ENCODE measurements around the gene ARHGAP25. TPM values are rescaled to one million over a fixed set of nuclear protein-coding genes. Genes with fewer than 3 reads are reported as not detected.

Gene ARHGAP25
- total and polyA plus RNA-seq, 2 of the 4 experiments (the other 2 are of a cell fraction) = 0.29 to 0.36 TPM

GRCh38 chr2:68817306-68817705 is 82.7 kb downstream of the ARHGAP25 start:
- peak overlapping the region; percentile 84; the same call in 1 of the 2 replicates for H4K5ac ChIP-seq (ENCODE audit: low read depth, low read length)
- H4K20me1 ChIP-seq (ENCODE audit: insufficient read depth, low read length) = no peaks in the 10 kb centered on the region
- H3K23ac ChIP-seq (ENCODE audit: low read depth, low read length) = no peak overlapping the region
- H3K9me1 ChIP-seq (ENCODE audit: insufficient read depth, low read length) = peaks cover 15% of the 10 kb centered on the region
- intact Hi-C loops (cut with micrococcal nuclease) (no loop called here), dilution Hi-C loops (cut with HindIII; ENCODE audit: low sequenced_read_pairs, unreplicated experiment) (no loop called here), in situ Hi-C loops (cut with MboI; ENCODE audit: low sequenced_read_pairs) (no loop called here)
- ChIA-PET POLR2A (ENCODE audit: unreplicated experiment) (no interaction called here), CTCF (interaction anchor here (1.3 kb wide), 1 partner anchor 66 kb away, joined by 3 read pairs; no protein-coding TSS in a partner anchor)
- no peaks in the 10 kb centered on the region for H3K79me1 ChIP-seq (ENCODE audit: low read depth in 1 of 2, low read length in 2 of 2)
- H2AFZ ChIP-seq (replicated peaks; ENCODE audit: low read length, poor library complexity) = no peak overlapping the region
- H4K8ac ChIP-seq (ENCODE audit: low read depth in 2 of 2, low read length in 2 of 2) = peak overlapping the region in 1 of 2 experiments; percentile 62; a peak in 2 of 4 replicates
- H4K91ac ChIP-seq (ENCODE audit: insufficient read depth, low read depth, low read length) = peak overlapping the region; percentile 38; the same call in 1 of the 2 replicates
- H2AK5ac ChIP-seq (ENCODE audit: low read depth, low read length) = no peak overlapping the region
- peak overlapping the region; percentile 33; the same call in 1 of the 2 replicates for H2BK20ac ChIP-seq (ENCODE audit: low read depth, low read length)
- no peak overlapping the region for H3K4me2 ChIP-seq (ENCODE audit: low read depth, low read length)
- H3K4me3 ChIP-seq (ENCODE audit: insufficient read depth, low read depth, low read length) = no peak overlapping the region
- BruUV-seq (replicated peaks) = no TSS peak
- no peak overlapping the region for H3K9ac ChIP-seq (ENCODE audit: low read depth, low read length)
- no peak overlapping the region for H2BK15ac ChIP-seq (ENCODE audit: low read depth, low read length)
- peaks cover 12% of the 10 kb centered on the region for H3K4me1 ChIP-seq (ENCODE audit: control insufficient read depth, insufficient read depth, low read length)
- no peak overlapping the region; the same call in 1 of the 2 replicates for H3K4ac ChIP-seq (ENCODE audit: low read depth, low read length)
- no peak overlapping the region for H2AK9ac ChIP-seq (replicated peaks; ENCODE audit: low read depth, low read length, poor library complexity)
- DNase-seq (no peak), ATAC-seq (ENCODE audit: low read depth) (no peak)
- H3K9me3 ChIP-seq (ENCODE audit: control insufficient read depth, insufficient read depth, low read length) = no peaks in the 10 kb centered on the region
- H2BK5ac ChIP-seq (ENCODE audit: low read depth, low read length, poor library complexity, severe bottlenecking) = peak overlapping the region; percentile 20
- no peaks in the 10 kb centered on the region for H3K27me3 ChIP-seq (ENCODE audit: control insufficient read depth, insufficient read depth, low read length)
- peak overlapping the region; percentile 74 for H3K18ac ChIP-seq (ENCODE audit: low read depth, low read length)
- H3K27ac ChIP-seq (ENCODE audit: insufficient read depth, low read length) = no peak overlapping the region
- peak overlapping the region; percentile 33; the same call in 1 of the 2 replicates for H3K14ac ChIP-seq (replicated peaks; ENCODE audit: low read depth, low read length)
- no peak overlapping the region for H3K56ac ChIP-seq (ENCODE audit: extremely low read depth, insufficient read depth, low read length)
- H3K36me3 ChIP-seq (ENCODE audit: control insufficient read depth, insufficient read depth, low read length) = no peaks in the 10 kb centered on the region
- 0 out of 2 replicates have a peak overlapping the region, but pooled peaks have one; percentile 35 for H2BK120ac ChIP-seq (ENCODE audit: low read depth, low read length)
- TF ChIP-seq CHD1 (IDR thresholded peaks at IDR 0.05; ENCODE audit: low read depth, low read length) (no peak), RFX5 (IDR thresholded peaks at IDR 0.05; ENCODE audit: low read depth, low read length) (no peak), FOS (IDR thresholded peaks at IDR 0.05; ENCODE audit: low read depth, low read length) (no peak), MAZ (IDR thresholded peaks at IDR 0.05; ENCODE audit: borderline replicate concordance, low read depth, low read length) (no peak), CEBPB (IDR thresholded peaks at IDR 0.05; ENCODE audit: low read depth, low read length) (no peak), RAD21 (IDR thresholded peaks at IDR 0.05; ENCODE audit: low read length) (no peak), RCOR1 (IDR thresholded peaks at IDR 0.05; ENCODE audit: insufficient replicate concordance, low read length) (no peak), POLR2A (IDR thresholded peaks at IDR 0.05; ENCODE audit: low read depth, low read length) (no peak), USF2 (IDR thresholded peaks at IDR 0.05; ENCODE audit: low read depth, low read length) (no peak)
